ENCODE data around the gene FAM53A. TPM values are rescaled to one million over a fixed set of nuclear protein-coding genes. Genes with fewer than 3 reads are reported as not detected.
A peak's percentile ranks its signal among the peaks of the same experiment; 100 is the strongest.
"Not testable (repeated sequence)": the region's sequence is repeated elsewhere in the genome, so short reads cannot be mapped to it uniquely, and the experiment has no call there.

FAM53A gene
- total RNA-seq, 1 donor from 2014 or later: 0.49 TPM

GRCh38 chr4:1647432-1647831 is 36.7 kb downstream of the FAM53A start:
- ATAC-seq (no peak), DNase-seq (ENCODE audit: missing footprints) (peak; percentile 37)

GRCh38 chr4:1646690-1647089 is 37.4 kb downstream of the FAM53A start:
- DNase-seq (ENCODE audit: missing footprints) (no peak), ATAC-seq (no peak)
- intact Hi-C loops (cut with DNase I): no loop called here

More at GRCh38 chr4:1647432-1647831, 36.7 kb downstream of the FAM53A start:
- intact Hi-C loops (cut with DNase I): no loop called here

- intact Hi-C loops (cut with DNase I): no loop called here
- no peak for DNase-seq (ENCODE audit: missing footprints)
- ATAC-seq: peak; percentile 93
Measured at GRCh38 chr4:1644891-1645657, 39.0 kb downstream of the FAM53A start.

- DNase-seq (ENCODE audit: missing footprints) (no peak), ATAC-seq (no peak)
- intact Hi-C loops (cut with DNase I): no loop called here
Measured at GRCh38 chr4:1643971-1644735, 40.0 kb downstream of the FAM53A start.

GRCh38 chr4:1642196-1642951 is 41.7 kb downstream of the FAM53A start:
- intact Hi-C loops (cut with DNase I): no loop called here
- peak; percentile 41 for DNase-seq (ENCODE audit: missing footprints)
- ATAC-seq: no peak

GRCh38 chr4:1641671-1642070 is 42.4 kb downstream of the FAM53A start:
- DNase-seq (ENCODE audit: missing footprints) (peak; percentile 30), ATAC-seq (no peak)
- intact Hi-C loops (cut with DNase I): no loop called here

- DNase-seq (ENCODE audit: missing footprints): peak; percentile 15
- ATAC-seq; intact Hi-C loops (cut with DNase I): not testable (repeated sequence)
Measured at GRCh38 chr4:1640716-1641503, 43.2 kb downstream of the FAM53A start.

GRCh38 chr4:1640190-1640589 is 43.9 kb downstream of the FAM53A start:
- intact Hi-C loops (cut with DNase I): no loop called here
- no peak for DNase-seq (ENCODE audit: missing footprints)
- no peak for ATAC-seq

- no peak for ATAC-seq
- intact Hi-C loops (cut with DNase I): no loop called here
- DNase-seq (ENCODE audit: missing footprints): peak; percentile 50
Measured at GRCh38 chr4:1639299-1639868, 44.7 kb downstream of the FAM53A start.

- peak; percentile 0 for DNase-seq (ENCODE audit: missing footprints)
- no peak for ATAC-seq
- intact Hi-C loops (cut with DNase I): no loop called here
Measured at GRCh38 chr4:1638873-1639272, 45.2 kb downstream of the FAM53A start.

- intact Hi-C loops (cut with DNase I): no loop called here
- DNase-seq (ENCODE audit: missing footprints): no peak
- no peak for ATAC-seq
Measured at GRCh38 chr4:1638272-1638598, 45.9 kb downstream of the FAM53A start.

GRCh38 chr4:1637580-1638271 is 46.4 kb downstream of the FAM53A start:
- ATAC-seq (no peak), DNase-seq (ENCODE audit: missing footprints) (no peak)
- intact Hi-C loops (cut with DNase I): no loop called here

- intact Hi-C loops (cut with DNase I): no loop called here
- ATAC-seq (no peak), DNase-seq (ENCODE audit: missing footprints) (no peak)
Measured at GRCh38 chr4:1636490-1637211, 47.5 kb downstream of the FAM53A start.

- ATAC-seq (no peak), DNase-seq (ENCODE audit: missing footprints) (no peak)
- intact Hi-C loops (cut with DNase I): no loop called here
Measured at GRCh38 chr4:1635464-1635863, 48.6 kb downstream of the FAM53A start.

- intact Hi-C loops (cut with DNase I): no loop called here
- DNase-seq (ENCODE audit: missing footprints): no peak
- no peak for ATAC-seq
Measured at GRCh38 chr4:1633993-1634392, 50.1 kb downstream of the FAM53A start.

- peak; percentile 37 for ATAC-seq
Measured at GRCh38 chr4:1632109-1633104, 51.7 kb downstream of the FAM53A start.

More at GRCh38 chr4:1632109-1633104, 51.7 kb downstream of the FAM53A start:
- DNase-seq (ENCODE audit: missing footprints): no peak
- intact Hi-C loops (cut with DNase I): no loop called here
